ENCODE measurements around the gene SLC1A4. TPM values are rescaled to one million over a fixed set of nuclear protein-coding genes. Genes with fewer than 3 reads are reported as not detected.
A peak's percentile ranks its signal among the peaks of the same experiment; 100 is the strongest.
"Not testable (repeated sequence)": the region's sequence is repeated elsewhere in the genome, so short reads cannot be mapped to it uniquely, and the experiment has no call there.

SLC1A4 gene
- total RNA-seq, 4 donors from 2014 or later: 5.9 to 18.7 (median 9.1) TPM

GRCh38 chr2:64960819-64961218 lies 28.4 kb upstream of the SLC1A4 start:
- in situ Hi-C loops (cut with MboI; ENCODE audit: low pct_ligation_motif_present in 1 of 4, low pct_unique_long_range_greater_than_20kb in 1 of 4, low sequenced_read_pairs in 3 of 4) (no loop called here), intact Hi-C loops (cut with DNase I; ENCODE audit: low total_unique reads) (no loop called here)
- DNase-seq: no peak
- TF ChIP-seq POLR2A (IDR thresholded peaks at IDR 0.05) (no peak), EP300 (IDR thresholded peaks at IDR 0.05; ENCODE audit: low read depth) (no peak), POLR2AphosphoS5 (IDR thresholded peaks at IDR 0.05) (no peak), CTCF (IDR thresholded peaks at IDR 0.05) (no peak)
- Histone ChIP-seq H3K4me3 (no peak overlapping the region), H3K4me1 (peaks cover 0 to 37% (median 8%) of the 10 kb centered on the region in 4 donors), H3K27ac (no peak overlapping the region), H3K9me3 (no peaks in the 10 kb centered on the region), H3K27me3 (no peaks in the 10 kb centered on the region), H3K36me3 (no peaks in the 10 kb centered on the region)
- 50 to 51% methylated on average over 1 to 2 of the region's 2 CpGs for WGBS, 2 donors (ENCODE audit: low coverage in 1 of 2)

- WGBS, 2 donors (ENCODE audit: low coverage in 1 of 2): 31 to 54% methylated on average over 4 of the region's 4 CpGs
- in situ Hi-C loops (cut with MboI; ENCODE audit: low pct_ligation_motif_present in 1 of 4, low pct_unique_long_range_greater_than_20kb in 1 of 4, low sequenced_read_pairs in 3 of 4); H3K4me3 ChIP-seq; H3K36me3 ChIP-seq; H3K27me3 ChIP-seq; DNase-seq; H3K9me3 ChIP-seq; H3K27ac ChIP-seq; intact Hi-C loops (cut with DNase I; ENCODE audit: low total_unique reads): not testable (repeated sequence)
- H3K4me1 ChIP-seq: peaks cover 6 to 50% (median 17%) of the 10 kb centered on the region in 4 donors
Observed at GRCh38 chr2:64963138-64963537, 26.1 kb upstream of the SLC1A4 start.

GRCh38 chr2:64963719-64964118 lies 25.5 kb upstream of the SLC1A4 start:
- H3K9me3 ChIP-seq: no peaks in the 10 kb centered on the region
- no peak for DNase-seq
- no peak overlapping the region for H3K4me3 ChIP-seq
- no peaks in the 10 kb centered on the region for H3K27me3 ChIP-seq
- in situ Hi-C loops (cut with MboI; ENCODE audit: low pct_ligation_motif_present in 1 of 4, low pct_unique_long_range_greater_than_20kb in 1 of 4, low sequenced_read_pairs in 3 of 4): no loop called here
- H3K4me1 ChIP-seq: peaks cover 6 to 47% (median 17%) of the 10 kb centered on the region in 4 donors
- TF ChIP-seq EP300 (IDR thresholded peaks at IDR 0.05; ENCODE audit: low read depth): no peak
- TF ChIP-seq POLR2A (IDR thresholded peaks at IDR 0.05): no peak
- TF ChIP-seq POLR2AphosphoS5 (IDR thresholded peaks at IDR 0.05): no peak
- no peak for TF ChIP-seq CTCF (IDR thresholded peaks at IDR 0.05)
- H3K36me3 ChIP-seq: no peaks in the 10 kb centered on the region
- H3K27ac ChIP-seq: no peak overlapping the region
- WGBS, 2 donors (ENCODE audit: low coverage in 1 of 2): 100% methylated on average over 1 of the region's 1 CpG; no CpG with 5 or more reads in 1 of the 2 donors
- intact Hi-C loops (cut with DNase I; ENCODE audit: low total_unique reads): no loop called here

- intact Hi-C loops (cut with DNase I; ENCODE audit: low total_unique reads) (no loop called here), in situ Hi-C loops (cut with MboI; ENCODE audit: low pct_ligation_motif_present in 1 of 4, low pct_unique_long_range_greater_than_20kb in 1 of 4, low sequenced_read_pairs in 3 of 4) (no loop called here)
- H3K4me1 ChIP-seq: peaks cover 6 to 41% (median 17%) of the 10 kb centered on the region in 4 donors
- H3K27ac ChIP-seq: peak overlapping the region; percentile 51 to 62 (median 56)
- no peaks in the 10 kb centered on the region for H3K9me3 ChIP-seq
- WGBS, 2 donors (ENCODE audit: low coverage in 1 of 2): 64 to 73% methylated on average over 2 to 4 of the region's 4 CpGs
- H3K36me3 ChIP-seq: no peaks in the 10 kb centered on the region
- H3K4me3 ChIP-seq: no peak overlapping the region
- H3K27me3 ChIP-seq: no peaks in the 10 kb centered on the region
- TF ChIP-seq EP300 (IDR thresholded peaks at IDR 0.05; ENCODE audit: low read depth) (no peak), POLR2AphosphoS5 (IDR thresholded peaks at IDR 0.05) (no peak), CTCF (IDR thresholded peaks at IDR 0.05) (no peak)
- DNase-seq: peak; percentile 41
Observed at GRCh38 chr2:64966017-64966416, 23.2 kb upstream of the SLC1A4 start.

- Histone ChIP-seq H3K4me3 (no peak overlapping the region), H3K27ac (peak overlapping the region in 1 of 4 donors; percentile 58), H3K36me3 (no peaks in the 10 kb centered on the region), H3K4me1 (peaks cover 6 to 33% (median 17%) of the 10 kb centered on the region in 4 donors), H3K9me3 (no peaks in the 10 kb centered on the region), H3K27me3 (no peaks in the 10 kb centered on the region)
- no peak for DNase-seq
- in situ Hi-C loops (cut with MboI; ENCODE audit: low pct_ligation_motif_present in 1 of 4, low pct_unique_long_range_greater_than_20kb in 1 of 4, low sequenced_read_pairs in 3 of 4) (no loop called here), intact Hi-C loops (cut with DNase I; ENCODE audit: low total_unique reads) (no loop called here)
- 78 to 88% methylated on average over 6 to 7 of the region's 7 CpGs for WGBS, 2 donors (ENCODE audit: low coverage in 1 of 2)
- no peak for TF ChIP-seq POLR2A (IDR thresholded peaks at IDR 0.05)
- TF ChIP-seq POLR2AphosphoS5 (IDR thresholded peaks at IDR 0.05): no peak
- TF ChIP-seq EP300 (IDR thresholded peaks at IDR 0.05; ENCODE audit: low read depth): no peak
- no peak for TF ChIP-seq CTCF (IDR thresholded peaks at IDR 0.05)
Observed at GRCh38 chr2:64966839-64967238, 22.4 kb upstream of the SLC1A4 start.

All from transverse colon (tissue), 4 donors.